WI38 (cell line): ENCODE results near the gene LCP2.

Experiments used
- H3K4me3 ChIP-seq: 2 replicates; pipeline ENCODE4 v1.5.1; 2011; ENCODE audit warnings: low read depth, mild to moderate bottlenecking, control low read depth, low read length
- TF ChIP-seq, protein P1 (sequence below): IDR thresholded peaks from 2 replicates; pipeline ENCODE4 v1.5.1; 2012; ENCODE audit warnings: low read depth, mild to moderate bottlenecking, control low read depth, low read length

Gene LCP2

DNA sequence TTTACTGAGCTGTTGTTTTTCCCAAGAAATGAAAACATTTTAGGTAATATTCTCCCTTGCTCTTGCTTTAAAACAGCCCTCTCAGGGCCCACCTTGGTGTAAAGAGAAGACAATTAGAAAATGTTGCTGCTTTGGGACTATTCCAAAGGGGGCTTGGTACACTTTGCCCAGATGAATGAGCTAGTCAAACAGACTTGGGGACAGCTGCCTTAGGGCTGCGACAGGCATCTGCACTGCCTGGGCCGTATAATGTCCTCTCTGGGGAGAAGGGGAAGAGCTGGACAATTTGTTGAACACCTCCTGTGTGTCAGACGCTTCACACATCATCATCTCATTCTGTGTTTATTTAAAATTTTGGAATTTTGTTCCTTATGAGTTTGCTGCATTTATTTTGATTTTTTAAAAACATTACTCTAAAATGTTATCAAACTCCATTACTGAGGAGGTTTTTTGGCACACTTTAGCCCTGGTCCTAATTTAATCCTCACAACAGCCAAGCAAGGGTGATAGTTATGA lies 36.0 kb downstream of the LCP2 start:
- H3K4me3 ChIP-seq: no peak overlapping the region
- TF ChIP-seq, protein P1, sequence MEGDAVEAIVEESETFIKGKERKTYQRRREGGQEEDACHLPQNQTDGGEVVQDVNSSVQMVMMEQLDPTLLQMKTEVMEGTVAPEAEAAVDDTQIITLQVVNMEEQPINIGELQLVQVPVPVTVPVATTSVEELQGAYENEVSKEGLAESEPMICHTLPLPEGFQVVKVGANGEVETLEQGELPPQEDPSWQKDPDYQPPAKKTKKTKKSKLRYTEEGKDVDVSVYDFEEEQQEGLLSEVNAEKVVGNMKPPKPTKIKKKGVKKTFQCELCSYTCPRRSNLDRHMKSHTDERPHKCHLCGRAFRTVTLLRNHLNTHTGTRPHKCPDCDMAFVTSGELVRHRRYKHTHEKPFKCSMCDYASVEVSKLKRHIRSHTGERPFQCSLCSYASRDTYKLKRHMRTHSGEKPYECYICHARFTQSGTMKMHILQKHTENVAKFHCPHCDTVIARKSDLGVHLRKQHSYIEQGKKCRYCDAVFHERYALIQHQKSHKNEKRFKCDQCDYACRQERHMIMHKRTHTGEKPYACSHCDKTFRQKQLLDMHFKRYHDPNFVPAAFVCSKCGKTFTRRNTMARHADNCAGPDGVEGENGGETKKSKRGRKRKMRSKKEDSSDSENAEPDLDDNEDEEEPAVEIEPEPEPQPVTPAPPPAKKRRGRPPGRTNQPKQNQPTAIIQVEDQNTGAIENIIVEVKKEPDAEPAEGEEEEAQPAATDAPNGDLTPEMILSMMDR: no peak

GRCh38 chr5:170257370-170257769 lies 40.2 kb downstream of the LCP2 start:
- no peak overlapping the region for H3K4me3 ChIP-seq
- TF ChIP-seq, protein P1: no peak

GRCh38 chr5:170256571-170256970 lies 41.0 kb downstream of the LCP2 start:
- TF ChIP-seq, protein P1: no peak
- H3K4me3 ChIP-seq: no peak overlapping the region

DNA sequence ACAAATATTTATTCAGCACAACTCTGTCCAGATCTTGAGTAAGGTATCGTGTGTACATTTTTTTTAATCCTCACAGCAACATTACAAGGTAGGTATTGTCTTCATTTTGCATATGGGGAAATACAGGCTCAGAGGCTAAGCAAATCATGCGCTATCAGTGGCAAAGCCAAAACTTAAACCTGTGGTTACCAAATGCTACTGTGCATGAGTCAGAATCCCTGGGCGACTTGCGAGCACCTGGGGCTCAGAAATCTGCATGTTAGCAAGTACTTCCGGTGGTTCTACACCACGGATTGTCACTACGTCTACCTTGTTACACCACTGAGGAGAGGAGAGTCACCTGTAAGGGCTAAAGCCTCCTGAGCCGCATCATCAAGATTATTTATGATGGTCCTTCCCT lies 43.5 kb downstream of the LCP2 start:
- no peak overlapping the region for H3K4me3 ChIP-seq
- TF ChIP-seq, protein P1: no peak

DNA sequence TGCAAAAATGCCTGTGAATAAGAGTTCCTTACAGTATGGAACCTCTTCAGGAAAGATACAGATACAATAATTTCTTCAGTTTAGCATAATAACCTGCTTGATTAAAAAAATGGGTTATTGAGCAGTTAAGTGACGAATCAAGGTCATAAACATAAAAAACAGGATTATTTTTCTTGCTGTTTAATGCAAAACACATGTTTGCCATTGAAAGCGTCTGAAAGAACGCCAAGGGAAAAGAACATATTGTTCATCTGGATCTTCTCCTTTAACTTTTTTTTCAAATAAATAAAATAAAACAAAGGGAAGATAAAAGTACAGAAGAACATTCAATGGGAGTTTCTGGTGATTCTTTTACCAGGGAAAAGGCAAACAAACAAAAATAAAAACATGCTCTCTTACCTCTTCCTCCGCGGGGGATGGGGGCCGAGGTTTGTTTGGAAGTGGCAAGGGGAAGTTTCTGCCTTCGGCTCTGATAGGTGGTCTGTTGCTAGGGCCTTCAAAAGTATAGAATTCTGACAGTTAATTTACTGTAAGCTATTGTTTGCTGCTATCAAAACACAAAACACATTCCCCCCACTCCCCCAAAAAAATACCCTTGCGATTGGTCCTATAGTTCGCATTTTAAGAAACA lies 44.7 kb downstream of the LCP2 start:
- TF ChIP-seq, protein P1: no peak
- no peak overlapping the region for H3K4me3 ChIP-seq

GRCh38 chr5:170252109-170252508 lies 45.5 kb downstream of the LCP2 start:
- H3K4me3 ChIP-seq: no peak overlapping the region
- TF ChIP-seq, protein P1: no peak

- H3K4me3 ChIP-seq: no peak overlapping the region
- TF ChIP-seq, protein P1: no peak
These were observed 46.1 kb downstream of the LCP2 start for GRCh38 chr5:170251462-170251861.
